Measurements from ENCODE around the gene DCAF6.

Gene DCAF6

DNA sequence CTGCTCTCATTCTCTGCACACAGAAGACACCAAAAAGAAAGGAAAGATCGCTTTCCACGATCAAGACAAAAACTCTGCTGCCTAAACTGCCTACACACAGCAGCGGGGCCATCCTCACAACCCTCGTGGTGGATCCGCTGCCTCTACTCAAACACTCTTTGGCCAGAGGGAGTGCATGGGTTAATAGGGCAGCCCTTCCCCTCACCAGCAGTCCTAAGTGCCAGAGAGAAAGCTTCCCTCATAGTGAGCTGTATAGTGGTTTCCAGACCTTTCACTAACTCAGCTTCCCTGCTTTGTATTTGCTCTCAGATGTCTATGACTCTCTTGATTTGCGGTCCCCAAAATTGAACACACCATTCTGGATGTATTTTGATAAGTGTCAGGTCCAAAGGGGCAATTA is 169.4 kb downstream of the DCAF6 start:
- no peak for DNase-seq (ENCODE audit: low spot score)

DNA sequence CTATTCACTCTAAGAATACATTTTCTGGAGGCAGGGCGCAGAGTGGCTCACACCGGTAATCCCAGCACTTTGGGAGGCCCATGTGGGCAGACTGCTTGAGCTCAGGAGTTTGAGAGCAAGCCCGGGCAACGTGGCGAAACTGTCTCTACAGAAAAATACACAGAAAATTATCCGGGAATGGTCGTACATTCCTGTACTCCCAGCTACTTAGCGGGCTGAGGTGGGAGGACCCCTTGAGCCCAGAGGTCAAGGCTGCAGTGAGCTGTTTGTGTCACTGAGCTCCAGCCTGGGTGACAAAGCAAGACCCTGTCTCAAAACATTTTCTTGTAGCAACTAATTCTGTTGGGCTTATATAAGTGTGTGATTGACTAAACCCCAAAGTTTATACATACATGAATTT is 169.8 kb downstream of the DCAF6 start:
- DNase-seq (ENCODE audit: low spot score) = no peak

DNA sequence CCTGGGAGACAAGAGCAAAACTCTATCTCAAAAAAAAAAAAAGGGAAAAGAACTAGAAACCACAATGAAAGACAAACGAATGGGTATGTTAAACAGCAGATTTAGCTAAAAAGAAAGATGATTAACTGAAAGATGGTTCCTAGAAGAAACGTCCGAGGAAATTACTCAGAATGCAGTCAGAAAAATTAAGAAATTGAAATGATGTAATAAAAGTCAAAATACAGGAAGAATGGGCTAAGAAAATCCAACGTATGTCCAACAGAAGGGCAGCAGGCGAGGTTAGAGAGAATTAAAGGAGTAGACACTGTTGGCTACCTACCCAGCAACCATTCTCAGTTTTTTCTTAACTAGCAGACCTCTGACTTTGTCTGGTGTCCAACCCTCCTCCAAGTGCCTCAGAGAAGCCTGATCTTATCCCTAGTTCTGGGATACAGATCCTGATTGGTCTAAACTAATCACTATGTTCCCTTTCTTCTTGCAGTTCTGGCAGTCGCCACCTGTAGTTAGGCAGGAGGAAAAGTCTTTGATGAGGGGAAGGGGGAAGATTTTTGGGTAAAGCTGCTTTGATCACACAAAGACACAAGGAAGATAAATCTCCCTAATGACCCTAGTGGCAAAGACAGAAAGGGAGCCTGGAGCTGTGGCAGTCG is 174.5 kb downstream of the DCAF6 start:
- DNase-seq (ENCODE audit: low spot score) = no peak

DNA sequence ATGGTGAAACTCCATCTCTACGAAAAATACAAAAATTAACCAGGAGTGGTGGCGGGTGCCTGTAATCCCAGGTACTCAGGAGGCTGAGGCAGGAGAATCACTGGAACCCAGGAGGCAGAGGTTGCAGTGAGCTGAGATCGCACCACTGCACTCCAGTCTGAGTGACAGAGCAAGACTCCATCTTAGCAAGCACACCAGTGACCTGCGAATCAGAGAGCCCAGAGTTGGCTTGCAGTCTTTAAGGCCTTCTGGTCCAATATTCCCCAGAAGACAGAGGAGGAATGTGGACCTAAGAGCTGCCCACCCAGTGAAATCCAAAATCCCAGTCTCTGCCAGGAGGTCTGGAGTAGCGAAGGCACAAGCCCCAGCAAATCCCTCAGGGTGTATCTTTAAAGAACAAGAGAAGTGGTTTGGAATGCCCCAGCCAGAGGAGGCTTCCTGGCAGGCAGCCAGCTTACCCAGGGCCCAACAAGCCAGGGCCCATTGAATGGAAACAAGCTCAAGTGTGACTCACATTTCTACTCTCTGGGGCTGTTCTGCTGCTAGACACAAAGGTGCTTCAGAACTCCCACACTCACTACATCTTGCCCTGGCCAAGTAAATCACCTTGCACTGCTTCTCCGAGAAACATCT is 176.3 kb downstream of the DCAF6 start:
- DNase-seq (ENCODE audit: low spot score) = no peak

DNA sequence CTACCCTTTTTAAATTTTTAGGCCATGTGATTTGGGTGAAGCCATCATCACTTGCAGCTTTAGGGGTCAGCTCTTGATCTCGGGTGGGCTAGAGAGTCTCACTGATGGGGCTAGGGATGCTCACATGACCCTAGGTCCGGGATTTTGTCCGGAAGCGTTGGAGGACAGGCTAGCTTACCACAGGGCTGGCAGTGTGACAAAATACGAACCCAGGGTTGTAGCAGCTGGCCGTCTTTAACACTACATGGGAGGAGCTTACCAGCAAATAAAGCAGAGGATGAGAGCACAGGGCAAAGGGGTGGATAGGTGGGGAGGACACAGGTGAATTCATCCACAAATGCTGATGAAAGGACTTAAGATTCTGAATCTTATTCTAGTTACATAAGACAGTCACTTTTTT is 178.4 kb downstream of the DCAF6 start:
- DNase-seq (ENCODE audit: low spot score) = no peak

DNA sequence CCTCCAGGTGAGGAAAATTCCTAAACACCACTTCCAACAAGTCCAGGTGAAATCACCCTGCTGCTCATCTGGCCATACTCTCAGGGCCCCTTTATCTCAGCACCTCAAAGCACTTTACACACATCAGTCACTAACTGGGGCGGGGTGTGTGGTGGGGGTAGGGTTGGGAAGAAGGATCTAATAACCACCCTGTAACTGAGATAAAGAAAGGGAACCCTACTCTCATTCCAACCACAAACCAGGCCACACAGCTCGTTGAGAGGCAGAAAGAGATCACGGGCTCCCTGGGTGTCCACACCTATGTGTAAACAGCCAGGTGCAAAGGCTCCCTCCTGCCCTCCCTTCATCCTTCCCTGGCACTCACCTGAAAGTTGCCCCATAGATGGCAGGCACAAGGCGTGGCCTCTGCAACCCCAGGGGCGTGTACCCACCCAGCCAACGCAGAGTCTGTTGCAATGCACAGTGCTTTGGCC is 179.9 kb downstream of the DCAF6 start:
- DNase-seq (ENCODE audit: low spot score) = no peak

DNA sequence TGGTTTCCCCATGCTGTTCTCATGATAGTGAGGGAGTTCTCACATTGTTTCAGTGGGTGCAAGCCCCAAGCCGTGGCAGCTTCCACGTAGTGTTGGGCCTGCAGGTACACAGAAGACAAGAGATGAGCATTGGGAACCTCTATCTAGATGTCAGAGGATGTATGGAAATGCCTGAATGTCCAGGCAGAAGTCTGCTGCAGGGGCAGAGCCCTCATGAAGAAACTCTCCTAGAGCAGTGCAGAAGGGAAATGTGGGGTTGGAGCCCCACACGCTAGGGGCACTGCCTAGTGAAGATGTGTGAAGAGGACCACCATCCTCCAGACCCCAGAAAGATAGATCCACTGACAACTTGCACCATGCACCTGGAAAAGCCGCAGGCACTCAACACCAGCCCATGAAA is 183.3 kb downstream of the DCAF6 start:
- no peak for DNase-seq (ENCODE audit: low spot score)

DNA sequence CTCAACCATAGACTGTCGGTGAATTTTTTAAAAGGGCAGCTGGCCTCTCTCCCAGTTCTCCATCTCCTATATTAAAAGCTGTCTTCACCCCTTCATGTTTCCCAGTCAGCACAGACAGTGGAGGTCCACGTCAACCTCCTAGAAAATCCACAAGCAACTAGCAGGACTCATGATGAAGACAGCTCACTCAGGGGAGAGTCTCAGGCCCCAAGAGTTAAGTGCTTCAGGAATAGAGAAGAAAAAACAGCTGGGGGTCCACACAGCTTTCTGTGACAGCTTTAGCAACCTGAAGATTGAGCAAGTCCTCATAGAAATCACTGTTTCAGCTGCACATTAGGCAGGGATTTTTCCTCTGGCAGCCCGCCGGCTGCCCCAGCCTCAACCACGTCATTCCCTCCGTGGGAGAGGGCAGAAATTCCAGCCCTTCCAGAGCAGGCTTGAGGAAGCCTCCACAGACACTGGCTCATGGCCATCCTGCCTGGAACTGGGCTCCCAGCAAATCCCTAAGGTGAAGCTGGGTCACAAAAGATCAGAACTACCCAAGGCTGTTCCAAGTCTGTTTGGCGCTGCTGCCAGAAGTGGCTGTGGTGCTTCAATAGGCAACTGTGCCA is 185.0 kb downstream of the DCAF6 start:
- no peak for DNase-seq (ENCODE audit: low spot score)

DNA sequence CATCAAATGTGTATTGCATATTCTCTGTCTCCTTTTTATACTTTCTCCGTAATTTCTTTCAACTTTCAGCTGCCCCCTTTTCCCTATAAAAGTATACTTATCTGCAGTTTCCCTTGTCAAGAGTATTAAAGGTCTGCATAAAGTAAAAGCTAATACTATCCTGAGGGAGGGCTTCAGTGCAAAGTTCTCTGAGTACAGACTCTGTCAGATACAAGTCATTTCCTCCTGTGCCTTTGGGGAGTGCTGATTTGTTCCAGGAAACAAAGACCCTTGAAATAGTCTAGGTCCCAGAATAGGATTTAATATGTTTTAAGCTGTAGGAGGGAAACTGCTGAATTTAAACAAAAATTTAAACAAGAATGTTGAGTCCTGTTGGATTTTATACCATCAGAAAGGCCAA is 188.6 kb downstream of the DCAF6 start:
- DNase-seq (ENCODE audit: low spot score) = no peak
